NCI-H1105 (cell line): Measurements from ENCODE around the gene GRIP1.

Experiments used
- DNase-seq: peaks from one replicate; lab custom pipeline; 2025; lab: John Stamatoyannopoulos, UW

The GRIP1 gene

DNA sequence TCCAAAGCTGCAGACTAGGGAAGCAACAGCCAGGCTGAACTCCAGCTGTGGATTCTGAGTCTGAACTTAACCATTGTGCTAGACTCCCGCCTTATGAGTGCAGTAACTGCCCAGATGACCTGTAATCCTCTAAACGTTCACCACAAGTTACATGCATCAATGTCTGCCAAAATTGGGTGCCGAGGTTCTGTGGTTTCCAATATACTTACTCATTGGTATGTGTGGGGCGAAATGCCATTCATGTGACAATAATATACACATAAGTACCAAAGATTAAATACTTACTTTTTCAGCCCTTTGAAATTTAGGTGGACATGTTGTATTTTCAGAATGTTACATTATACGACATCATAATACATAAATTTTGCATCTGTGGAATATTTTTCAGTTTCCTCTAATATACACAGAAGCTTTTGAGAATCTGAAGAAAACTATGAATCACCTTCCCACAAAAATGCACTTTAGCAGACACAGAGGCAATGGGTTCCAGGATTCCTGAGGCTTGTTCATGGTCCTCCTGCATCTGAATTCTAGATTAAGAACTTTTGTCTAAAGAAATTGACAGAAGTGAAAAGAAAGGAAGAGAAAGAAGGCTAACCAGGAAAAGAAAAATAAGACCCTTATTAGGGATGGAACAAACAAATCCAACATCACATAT, 31.7 kb downstream of the GRIP1 start:
- DNase-seq: no peak

DNA sequence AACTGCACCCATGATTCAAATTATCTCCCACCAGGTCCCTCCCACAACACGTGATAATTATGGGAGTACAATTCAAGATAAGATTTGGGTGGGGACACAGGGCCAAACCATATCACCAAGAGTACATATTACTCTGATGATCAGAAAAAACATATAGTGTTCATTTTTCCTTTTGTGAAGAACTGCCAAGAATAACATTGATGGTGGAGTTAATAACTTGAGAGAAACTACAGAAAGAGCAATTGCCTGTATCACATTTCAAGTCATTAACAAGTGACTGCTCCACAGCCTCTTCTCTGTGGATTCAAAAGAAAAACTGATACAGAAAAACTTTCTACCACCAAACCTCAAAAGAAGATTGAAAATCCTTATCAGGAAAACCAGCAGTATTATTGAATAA, 34.7 kb downstream of the GRIP1 start:
- DNase-seq: no peak

DNA sequence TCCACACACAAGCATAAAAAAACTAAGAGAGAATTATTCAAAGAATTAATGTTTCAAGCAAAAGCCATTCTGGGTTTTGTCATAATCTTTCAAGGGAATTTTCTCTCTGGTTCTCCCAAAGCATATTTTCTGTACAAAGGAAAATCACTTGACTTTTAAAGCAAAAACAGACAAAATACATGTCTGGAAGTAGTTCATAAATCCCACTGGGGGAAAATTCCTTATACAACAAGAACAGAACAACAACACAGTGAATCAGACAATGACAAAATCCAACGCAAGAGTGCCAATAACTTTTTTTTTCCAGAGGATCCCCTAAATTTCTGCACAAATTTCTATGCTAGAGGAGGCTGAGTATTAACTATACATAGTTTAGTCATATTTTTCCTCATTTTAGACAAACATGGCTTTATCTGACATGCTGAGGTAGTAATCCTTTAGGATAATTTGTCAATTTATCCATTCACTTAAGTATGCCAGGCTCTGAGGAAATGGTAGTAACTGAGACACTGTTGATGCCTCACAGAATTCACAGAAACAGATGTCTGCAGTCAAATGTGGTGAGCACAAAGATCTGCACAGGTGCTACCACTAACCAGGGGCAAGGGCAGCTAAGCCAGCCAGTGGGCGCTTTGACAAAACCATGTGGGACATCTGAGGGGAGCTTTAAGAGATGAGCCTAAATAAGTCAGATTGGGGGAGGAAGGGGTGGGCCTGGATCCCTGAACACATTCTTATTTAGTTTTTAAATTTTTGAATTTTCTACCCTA, 38.0 kb downstream of the GRIP1 start:
- no peak for DNase-seq

DNA sequence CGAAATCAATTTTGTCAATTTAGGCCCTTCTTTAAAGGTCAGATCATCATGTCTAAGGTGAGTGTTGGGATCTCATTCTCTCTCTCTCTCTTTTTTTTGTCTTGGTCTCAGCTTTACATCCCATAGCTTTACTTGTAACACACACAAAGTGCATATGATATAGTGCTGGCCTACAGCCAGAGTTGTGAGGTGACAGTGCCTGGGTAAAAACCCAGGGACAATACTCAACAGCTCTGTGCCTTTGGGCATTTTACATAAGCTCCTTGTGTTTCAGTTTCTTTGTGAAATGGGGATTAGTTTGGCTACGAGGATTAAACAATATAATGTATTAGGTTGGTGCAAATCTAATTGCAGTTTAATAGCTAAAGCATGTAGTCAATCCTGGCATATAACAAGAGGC, 40.2 kb downstream of the GRIP1 start:
- peak; percentile 22 for DNase-seq

DNA sequence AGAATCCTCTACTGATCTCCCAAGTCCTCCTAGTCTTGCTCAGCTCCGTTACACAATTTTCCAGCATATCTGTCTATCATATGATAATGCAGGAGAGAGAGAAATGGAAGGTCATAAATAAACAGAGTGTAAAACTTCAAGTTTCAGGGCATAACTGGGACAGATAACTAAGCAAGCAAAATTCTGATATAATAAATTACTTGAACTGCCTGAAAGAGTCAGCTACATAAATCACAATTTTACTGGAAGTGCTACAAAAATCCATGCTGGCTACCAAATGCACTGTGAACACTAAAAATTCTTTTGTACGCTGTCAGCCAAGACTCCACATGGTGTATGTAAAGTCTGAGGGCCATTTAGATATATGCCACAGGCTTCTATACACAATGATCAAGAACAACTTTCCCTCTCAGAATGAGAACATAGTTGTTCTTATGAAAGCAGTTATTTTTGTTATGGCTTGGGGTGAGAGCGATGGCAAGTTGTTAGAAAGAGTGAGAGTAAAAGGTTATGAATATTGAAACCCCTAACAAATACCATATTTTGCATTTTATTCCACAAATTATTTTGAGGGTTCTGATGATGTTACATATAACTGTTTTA, 41.1 kb downstream of the GRIP1 start:
- DNase-seq: no peak

DNA sequence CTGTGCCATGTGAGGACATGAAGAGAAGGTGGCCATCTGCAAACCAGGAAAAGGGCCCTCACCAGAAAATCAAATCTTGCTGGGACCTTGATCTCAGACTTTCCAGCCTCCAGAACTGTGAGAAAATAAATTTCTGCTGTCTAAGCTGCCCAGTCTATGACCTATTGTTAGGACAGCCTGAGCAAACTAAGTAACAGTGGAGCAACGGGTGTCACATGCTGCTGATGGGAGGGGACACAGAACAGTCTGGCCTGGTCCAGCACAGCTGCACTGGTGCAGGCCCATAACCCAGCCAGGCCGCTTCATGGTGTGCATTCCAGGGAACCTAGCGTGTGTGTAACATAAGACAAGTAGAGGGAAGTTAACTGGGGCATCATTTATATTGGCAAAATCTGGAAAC, 42.1 kb downstream of the GRIP1 start:
- DNase-seq: no peak

DNA sequence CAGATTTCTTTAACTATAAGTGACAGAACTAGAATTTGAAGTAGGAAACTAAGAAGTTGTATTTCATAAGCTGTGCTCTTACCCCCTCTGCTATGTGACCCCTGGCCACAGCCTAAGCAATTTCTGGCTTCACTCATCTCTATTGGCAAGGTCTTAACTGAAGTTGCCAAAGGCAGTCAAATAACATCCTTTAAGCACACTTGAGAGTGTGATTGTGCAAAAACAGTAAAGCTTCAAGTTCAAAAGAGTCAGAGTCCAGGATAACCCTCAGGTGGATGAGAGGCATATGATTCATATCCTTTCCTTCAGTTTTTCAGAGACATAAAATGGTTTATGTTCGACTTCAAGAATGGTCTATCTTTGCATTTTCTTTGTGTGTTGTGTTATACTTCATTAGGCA, 45.2 kb downstream of the GRIP1 start:
- DNase-seq: no peak

DNA sequence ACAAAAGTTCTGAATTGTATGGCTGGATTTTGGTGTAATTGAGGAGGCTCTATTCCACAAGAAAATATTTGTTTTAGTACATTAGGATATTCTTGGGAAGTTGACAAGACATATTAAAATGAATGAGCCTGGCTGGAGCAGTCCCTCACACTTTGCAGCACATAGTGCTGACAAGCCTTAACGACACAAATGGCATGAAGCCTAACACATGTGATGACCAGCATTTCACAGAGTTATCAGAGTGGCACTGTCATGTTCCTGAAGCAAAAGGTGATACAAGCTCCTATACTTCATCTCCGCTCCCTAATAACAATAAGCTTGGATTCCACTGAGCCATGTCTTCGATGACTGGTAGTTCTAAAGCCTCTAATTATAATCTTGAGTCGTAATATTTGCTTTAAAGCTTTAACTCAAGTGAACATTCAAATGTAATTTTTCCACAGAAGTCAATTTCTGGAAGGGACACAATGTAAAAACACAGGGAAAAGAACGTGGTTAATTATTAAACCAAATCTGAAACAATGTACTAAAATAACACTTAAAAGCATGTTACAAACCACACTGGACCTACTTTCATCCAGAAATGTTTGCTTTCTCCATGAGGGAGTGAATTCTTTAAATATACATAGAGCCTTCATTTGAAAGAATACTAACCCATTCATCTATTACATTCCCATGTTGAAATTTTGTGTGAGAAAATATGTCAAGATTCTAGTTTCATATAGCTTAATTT, 49.6 kb downstream of the GRIP1 start:
- no peak for DNase-seq

DNA sequence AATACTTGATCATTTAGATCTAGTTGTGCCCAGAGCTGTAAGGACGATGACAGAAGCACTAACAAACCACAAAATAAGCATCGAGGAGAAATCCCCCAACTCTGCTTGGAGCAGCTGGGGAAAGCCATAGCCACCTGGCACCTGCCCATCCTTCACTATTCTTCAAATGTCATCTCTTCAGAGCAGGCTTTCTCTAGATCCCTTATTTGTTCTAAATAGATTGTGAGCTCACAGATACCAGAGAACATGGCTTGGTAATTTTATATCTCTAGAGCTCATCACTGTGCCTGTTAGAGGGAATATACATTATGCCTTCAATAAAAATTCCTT, 50.9 kb downstream of the GRIP1 start:
- DNase-seq: no peak

DNA sequence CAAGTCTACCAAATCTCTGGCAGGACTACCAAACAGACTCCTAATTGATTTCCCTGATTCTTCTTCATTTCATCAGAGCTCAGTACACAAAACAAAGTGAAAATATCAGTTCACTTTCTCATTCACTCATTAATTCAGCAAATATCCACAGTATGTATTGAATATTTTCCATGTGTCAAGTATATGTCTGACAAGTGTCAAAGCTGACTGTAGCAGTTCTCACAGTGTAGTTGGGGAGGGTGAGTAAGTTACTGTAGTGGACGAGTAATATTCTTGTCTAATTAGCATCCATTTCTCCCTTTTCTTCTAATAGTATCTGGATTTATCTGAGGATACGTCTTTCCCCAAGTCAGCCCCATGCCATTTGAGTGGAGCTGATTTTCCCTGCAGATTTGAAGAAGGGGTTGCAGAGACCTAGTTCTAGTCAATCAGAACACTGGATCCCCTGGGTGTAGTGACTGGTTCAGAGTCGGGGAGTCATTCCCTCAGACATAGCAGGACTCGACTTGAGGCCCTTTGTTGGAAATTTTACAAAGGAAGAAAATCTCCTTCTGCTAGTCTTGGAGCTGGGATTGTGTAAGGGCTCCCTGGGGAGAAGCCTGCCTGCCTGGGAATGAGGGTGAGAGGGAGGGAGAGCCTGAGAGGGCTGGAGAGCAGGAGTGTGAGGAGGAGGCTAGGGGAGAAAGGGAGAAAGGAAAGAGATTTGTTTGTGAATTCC, 51.4 kb downstream of the GRIP1 start:
- DNase-seq: no peak

DNA sequence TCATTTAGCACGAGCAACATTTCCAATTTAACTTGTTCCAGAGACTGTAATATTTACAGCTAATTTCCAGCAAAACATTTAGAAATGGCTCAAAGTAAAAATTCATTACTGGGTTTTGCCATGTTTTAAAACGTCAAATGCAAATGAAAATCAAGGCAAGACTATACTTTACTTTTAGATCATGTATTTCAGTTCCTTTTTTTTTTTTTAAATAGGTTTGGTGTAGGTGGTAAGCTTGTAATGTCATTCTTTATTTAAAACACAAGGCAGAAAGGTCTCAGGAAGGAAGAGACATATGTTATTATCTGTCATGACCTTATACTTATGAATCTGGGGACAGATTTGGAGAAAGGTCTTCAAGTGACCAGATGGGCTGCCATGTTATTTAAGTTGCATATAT, 54.1 kb downstream of the GRIP1 start:
- no peak for DNase-seq

DNA sequence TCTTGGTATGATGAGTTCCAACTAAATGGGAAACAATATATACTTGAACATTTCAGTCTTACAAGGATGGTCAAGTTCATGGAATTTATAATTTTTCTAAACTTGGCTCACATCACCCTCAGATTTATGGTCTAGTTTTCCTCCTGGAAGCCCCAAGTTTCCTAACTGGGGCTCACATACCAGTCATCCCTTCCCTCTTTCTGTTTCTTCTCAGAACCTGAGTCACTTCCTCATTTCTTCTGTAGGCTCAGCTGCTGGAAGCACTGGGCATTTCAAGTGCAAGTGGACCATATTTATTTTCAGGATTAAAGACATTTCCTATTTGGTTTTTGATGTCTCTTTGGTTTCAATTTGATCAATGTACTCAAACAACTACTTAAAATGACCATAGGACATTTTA, 55.4 kb downstream of the GRIP1 start:
- DNase-seq: no peak

DNA sequence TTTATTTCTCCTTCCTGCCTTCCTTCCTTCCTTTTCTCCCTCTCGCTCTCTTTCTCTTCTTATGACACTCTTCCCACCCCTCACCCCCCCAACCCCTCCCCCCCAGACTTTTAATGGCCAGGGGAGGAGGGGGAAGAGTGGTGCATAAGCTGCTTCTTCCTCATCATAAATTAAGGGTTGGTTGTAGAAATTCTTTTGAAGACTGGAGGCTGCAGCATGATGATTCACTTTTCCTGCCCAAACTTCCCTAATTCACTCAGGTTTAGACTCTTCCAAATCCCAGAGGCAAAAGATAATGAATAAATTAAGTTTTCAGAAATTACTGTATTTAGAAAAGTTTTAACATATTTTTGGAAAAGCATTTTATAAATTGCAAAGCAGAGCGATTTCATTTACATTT, 58.2 kb downstream of the GRIP1 start:
- no peak for DNase-seq

DNA sequence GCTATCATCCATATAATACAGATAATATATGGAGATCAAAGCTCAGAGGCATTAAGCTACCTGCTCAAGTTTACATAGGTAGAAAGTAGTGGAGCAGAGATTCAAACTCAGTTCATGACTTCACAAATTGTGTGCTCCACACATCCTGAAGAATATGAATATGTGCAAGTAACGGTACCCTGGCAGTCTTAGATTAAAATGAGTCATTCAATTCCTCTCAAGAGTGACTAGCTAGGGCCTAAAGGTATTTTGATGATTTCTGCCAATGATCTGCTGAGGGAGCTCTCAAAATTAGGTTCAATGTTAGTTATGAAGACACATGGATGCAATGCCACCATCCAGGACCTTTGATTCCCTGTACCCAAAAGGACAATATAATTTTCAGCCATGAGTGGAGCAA, 58.9 kb downstream of the GRIP1 start:
- DNase-seq: no peak

DNA sequence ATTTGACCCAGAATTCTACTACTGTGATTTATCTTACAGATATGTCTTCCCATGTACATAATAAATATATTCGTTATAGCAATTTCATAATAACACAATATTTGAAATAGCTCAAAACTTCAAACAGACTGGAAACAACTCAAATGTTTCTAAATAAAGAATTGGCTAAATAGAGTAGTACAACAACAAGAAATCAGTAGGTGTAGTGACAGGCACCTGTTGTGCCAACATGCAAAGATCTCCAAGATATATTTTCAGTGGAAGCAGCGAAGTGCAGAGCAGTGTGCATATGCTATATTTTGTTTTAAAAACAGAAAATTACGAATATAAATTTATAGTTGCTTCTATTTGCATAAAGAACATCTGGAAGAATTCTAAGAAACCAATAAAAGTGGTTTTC, 60.9 kb downstream of the GRIP1 start:
- no peak for DNase-seq

DNA sequence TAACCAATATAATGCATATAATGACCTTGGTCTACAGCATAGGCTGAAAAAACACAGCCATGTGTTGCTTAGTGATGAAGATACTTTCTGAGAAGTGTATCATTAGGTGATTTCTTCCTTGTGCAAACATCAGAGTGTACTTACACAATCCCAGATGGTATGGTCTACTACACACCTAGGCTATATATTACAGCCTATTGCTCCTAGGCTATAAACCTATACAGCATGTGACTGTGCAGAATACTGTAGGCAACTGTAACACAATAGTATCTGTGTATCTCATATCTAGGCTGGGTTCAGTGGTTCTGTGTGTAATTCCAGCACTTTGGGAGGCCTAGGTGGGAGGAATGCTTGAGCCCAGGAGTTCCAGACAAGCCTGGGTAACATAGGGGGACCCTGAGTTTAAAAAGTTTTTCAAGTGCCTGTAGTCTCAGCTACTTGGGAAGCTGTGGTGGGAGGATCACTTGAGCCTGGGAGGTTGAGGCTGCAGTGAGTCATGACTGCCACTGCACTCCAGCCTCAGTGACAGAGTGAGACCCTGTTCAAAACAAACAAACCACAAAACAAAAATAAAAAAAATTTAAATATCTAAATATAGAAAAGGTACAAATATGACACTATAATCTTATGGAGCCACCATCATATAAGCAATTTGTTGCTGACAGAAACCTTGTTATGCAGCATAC, 66.6 kb downstream of the GRIP1 start:
- DNase-seq: no peak

DNA sequence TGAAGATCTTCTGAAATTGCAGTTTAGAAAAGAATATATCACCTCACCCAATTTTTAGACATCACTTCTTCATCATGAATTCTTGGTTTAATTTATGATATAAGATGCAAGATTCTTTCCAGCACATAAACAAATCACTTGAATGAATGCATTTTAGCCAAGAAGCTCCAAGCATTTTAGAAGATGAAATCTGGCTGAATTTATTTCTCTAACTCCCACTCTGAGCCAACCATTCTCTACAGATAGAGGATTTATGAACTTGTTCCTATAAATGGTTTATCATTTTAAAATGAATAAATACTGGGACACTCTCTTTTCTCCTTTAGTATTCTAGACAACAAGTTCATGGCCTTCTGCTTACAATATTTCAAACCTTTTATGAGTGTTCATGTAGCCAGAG, 71.7 kb downstream of the GRIP1 start:
- no peak for DNase-seq

DNA sequence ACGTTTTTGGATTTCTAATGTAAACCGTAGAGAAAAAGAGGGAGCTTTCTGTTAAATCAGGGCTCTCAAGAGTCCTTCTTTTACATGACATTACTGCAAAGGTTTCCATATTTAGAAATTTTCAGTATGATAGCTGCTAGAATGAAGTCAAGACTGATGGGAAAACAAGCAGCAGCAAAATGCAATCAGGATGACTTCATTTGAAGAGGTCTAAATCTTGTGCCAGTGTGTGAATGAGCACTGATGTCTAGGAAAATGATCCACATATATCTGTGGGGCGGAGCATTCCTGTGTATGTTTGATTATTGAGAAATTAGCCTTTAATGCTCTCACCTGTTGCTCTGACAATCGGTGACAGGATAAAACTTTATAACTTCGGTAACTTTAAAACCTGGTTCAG, 73.6 kb downstream of the GRIP1 start:
- no peak for DNase-seq

DNA sequence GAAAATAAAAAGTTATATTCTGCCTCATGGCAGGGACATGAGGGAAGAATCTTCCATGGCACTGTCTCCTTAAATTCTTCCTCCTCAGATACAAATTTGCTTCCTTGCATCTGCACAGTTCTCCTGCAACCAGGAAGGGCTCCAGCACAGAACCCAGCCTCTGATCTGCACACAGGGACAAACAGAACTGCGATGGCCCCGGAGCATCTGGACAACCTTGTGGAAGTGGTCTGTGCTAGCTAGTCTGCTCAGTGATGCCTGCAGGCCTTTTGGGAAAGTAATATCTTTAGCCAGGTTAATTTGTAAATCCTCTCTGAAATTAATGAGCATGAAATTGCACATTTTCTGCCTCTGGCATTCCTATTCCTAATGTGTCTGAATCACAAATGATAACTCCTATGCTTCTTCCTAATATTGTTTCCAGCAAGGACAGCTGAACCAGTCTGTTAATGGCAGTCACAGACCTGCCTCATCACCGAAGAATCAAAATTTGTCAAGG, 74.8 kb downstream of the GRIP1 start:
- DNase-seq: no peak

DNA sequence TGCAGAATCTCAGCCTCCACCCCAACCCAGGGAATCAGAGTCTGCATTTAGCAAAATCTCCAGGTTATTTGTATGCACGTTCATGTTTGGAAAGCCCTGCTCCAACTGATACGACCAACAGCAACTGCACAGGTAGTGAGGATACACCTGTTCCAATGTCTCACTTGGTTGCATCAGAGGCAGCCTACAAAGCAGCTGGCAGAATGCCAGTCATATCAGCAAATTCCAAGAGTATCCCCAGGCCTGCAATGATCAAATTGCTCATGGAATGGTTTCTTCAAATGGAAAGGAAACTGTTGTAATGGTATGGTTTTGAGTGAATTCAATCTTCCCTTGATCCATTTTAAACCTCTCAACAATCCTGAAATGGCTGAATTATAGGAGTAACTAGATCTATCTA, 75.4 kb downstream of the GRIP1 start:
- peak; percentile 34 for DNase-seq

DNA sequence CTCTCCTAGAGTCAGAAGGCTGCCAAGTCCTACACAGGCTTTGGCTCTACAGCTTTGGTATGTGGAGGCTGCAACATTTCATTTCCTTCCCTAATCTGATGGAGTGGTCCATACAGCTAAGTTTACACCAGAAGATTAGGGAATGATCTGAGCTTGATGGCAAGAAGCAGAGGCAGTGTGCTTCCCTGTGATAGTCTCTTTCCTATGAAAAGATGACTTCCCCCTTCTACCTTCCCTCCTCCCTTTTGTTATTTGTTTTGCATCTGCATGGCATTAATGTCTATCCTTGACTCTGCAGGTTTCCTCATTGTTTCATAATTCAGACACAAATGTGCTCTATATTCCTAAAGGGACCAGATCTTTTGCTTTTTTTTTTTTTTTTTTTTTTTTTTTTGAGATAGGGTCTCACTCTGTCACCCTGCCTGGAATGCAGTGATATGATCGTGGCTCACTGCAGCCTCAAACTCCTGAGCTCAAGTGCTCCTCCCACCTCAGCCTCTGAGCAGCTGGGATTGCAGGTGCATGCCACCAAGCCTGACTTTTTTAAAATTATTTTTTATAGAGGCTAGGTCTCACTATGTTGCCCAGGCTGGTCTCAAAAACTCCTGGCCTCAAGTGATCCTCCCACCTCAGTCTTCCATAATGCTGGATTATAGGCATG, 76.3 kb downstream of the GRIP1 start:
- DNase-seq: no peak
